ENCODE data around the gene C8G.

C8G gene

GRCh38 chr9:136921307-136921706 is 23.7 kb upstream of the C8G start:
- DNase-seq: no peak

DNA sequence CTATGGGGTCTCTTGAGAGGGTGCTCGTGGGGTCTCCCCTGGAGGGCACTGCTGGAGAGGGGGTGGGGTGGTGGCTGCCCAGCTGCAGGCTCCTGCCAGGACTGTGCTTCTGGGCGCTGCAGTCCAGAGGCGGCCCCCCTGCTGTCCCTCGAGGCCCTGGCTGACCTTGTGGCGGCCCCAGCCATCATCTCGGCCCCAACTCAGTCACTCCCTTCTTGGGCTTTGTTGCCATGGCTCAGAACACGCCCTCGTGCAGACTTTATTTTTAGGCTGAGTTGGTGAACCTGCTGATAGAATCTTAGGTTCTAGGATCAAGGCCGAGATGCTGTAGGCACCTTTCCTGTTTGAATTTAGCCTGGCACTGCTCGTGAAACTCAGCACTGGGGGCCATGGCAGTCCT is 23.3 kb upstream of the C8G start:
- DNase-seq: no peak

GRCh38 chr9:136922540-136922939 is 22.5 kb upstream of the C8G start:
- no peak for DNase-seq

DNA sequence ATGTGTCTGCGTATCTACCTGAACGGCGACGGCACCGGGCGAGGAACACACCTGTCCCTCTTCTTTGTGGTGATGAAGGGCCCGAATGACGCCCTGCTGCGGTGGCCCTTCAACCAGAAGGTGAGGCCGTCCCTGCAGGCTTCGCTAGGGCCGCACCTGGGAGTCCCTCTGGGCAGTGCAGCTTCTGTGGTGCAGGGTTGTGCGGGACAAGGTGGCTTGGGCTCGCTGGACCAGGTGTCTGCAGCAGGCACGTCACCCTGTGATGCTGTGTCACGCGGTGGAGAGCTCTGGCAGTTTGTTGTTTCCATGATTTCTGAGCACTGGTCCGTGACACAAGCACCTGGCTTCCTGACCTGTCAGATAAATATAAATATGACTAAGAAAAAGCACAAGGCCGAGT is 21.2 kb upstream of the C8G start:
- no peak for DNase-seq

- no peak for DNase-seq
Measured at GRCh38 chr9:136925414-136926153, 19.5 kb upstream of the C8G start.

DNA sequence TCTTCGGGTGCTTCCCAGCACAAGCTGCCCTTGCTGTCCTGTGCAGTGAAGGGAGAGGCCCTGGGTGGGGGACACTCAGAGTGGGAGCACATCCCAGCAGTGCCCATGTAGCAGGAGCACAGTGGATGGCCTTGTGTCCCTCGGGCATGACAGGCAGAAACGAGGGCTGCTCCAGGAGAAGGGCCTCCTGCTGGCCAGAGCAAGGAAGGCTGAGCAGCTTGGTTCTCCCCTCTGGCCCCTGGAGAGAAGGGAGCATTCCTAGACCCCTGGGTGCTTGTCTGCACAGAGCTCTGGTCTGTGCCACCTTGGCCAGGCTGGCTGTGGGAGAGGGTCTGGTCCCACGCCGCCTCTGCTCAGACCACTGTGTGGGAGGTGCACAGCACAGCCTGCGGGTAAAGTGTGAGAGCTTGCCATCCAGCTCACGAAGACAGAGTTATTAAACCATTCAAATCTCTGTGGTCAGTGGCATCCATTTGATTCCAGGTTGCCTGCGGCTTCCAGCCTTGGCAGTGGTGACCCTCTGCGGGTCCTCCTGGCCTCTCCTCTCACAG is 18.8 kb upstream of the C8G start:
- no peak for DNase-seq

DNA sequence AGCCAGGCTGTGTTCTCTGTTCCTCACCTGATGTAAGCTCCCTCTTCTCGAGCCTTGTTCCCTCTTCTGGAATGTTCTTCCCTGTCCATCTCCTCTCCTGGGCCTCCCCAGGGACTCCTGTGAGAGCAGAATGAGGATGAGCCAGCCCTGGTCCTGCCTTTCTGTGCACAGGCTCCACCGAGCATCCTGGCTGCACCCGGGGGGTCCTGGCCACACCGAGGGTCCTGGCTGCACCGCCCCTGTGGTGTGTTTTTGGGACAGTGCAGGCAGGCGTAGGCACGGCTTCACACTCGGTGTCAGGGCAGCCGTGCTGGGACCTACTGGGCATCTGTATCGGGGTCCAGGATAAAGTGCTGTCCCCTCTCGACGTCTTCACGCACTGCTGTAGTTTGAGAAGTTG is 18.3 kb upstream of the C8G start:
- no peak for DNase-seq

GRCh38 chr9:136927343-136928271 is 17.4 kb upstream of the C8G start:
- no peak for DNase-seq

DNA sequence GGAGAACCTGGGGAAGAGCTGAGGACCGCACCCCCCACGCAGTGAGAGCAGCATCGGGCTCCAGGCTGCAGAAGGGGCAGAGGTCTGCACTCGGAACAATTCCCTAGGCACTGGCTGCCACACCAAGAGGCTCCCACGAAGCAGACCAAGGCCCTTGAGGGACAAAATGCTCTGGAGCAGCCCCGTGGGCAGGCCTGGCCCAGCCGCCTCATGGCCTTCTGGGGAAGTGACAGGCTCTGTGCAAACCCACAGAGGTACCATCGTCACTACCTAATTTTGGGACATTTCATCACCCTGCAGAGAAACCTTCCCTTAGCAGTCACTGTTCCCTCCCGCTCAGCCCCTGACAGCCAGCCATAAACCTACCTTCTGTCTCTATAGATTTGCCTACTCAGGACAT is 16.5 kb upstream of the C8G start:
- DNase-seq: no peak

GRCh38 chr9:136930014-136930413 is 15.0 kb upstream of the C8G start:
- no peak for DNase-seq

DNA sequence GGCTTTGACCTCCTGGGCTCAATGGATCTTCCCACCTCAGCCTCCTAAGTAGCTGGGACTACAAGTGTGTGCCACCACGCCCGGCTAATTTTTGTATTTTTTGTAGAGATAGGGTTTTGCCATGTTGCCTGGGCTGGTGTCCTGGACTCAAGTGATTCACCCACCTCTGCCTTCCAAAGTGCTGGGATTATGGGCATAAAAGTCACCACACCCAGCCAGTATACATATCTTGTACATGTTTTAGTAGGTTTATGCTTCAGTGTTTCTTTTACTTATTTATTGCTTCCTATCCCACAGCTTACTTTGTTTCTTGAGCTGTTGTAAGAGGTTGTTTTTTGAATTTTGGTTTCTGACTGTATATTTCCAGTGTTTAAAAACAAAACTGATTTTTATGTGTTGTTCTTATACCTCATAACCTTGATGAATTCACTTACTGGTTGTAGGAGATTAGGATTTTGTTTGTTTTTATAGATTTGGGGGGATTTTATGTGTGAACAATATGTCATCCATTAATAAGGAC is 13.4 kb upstream of the C8G start:
- DNase-seq: no peak

DNA sequence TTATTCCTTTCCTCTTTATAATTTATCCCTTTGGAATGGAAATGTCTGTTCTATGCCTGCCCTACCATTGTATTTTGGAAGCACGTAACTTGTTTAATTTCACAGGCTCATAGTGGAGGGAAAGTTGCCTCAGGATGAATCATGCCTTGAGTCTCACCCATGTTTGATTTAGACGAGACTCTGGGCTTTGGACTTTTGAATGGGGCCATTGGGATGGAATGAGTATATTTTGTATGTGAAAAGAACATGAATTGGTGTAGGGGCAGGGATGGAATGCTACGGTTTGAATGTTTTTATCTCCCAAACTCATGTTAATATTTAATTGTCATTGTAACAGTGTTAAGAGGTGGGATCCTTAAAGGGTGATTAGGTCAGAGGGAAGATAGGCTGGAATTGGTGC is 10.8 kb upstream of the C8G start:
- no peak for DNase-seq

GRCh38 chr9:136935651-136936050 is 9.4 kb upstream of the C8G start:
- no peak for DNase-seq

- DNase-seq: no peak
Measured at GRCh38 chr9:136936645-136937170, 8.3 kb upstream of the C8G start.

- DNase-seq: no peak
Measured at GRCh38 chr9:136937186-136938001, 7.6 kb upstream of the C8G start.

DNA sequence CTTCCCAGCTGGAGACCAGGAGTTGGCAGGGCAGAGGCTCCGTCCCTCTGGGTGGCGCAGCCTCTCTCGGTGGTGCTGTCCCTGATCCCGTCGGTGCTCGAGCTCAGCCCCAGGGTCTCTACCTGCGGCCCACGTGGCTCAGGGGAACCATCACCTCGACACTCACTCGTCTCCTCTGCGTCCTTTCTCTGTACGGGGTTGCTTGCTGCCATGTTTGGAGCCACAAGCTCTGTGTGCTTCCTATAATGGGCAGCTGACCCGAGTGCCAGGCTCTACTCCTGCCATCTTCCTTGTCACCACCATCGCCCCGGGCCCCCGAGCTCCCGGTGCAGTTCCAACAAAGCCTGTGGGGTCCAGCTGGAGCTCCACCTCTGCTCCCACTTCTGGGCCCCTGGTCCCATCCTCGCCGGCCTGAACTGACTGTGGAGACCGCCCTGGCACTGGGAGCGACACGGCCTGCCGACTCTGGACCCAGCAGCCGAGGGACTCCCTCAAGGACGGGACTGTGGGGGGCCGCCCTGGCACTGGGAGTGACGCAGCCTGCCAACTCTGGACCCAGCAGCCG is 5.5 kb upstream of the C8G start:
- no peak for DNase-seq

- no peak for DNase-seq
Measured at GRCh38 chr9:136939996-136940525, 5.0 kb upstream of the C8G start.

DNA sequence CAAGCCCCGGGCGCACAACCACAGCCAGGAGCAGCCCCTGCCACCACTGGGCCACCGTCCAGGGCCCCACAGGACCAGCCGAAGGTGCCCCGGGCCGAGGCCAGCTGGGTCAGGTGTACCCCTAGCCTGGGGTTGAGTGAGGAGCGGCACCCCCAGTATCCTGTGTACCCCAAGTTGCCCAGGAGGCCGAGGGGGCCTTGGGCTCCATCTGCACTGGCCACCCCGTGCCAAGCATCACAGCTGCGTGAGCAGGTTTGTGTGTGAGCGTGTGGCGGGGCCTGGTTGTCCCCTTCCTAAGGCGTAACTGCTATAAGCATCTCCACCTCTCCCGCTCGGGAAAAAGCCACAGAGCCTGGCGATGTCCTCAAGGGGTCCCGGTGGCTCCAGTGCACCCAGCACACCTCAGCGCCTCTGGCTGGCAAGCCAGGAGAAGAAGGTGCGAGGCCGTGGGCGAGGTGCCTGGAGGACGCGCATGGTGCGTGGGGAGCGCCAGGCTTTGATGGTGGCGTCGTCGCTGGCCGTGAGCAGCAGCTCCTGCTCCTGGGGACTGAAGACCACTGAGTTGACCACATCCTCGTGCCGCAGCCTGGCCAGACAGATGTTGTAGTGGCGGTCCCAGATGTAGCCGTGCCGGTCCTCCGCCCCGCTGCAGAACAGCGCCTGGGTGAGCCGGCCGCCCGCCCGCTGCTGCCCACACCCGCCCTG is 4.4 kb upstream of the C8G start:
- DNase-seq: no peak

DNA sequence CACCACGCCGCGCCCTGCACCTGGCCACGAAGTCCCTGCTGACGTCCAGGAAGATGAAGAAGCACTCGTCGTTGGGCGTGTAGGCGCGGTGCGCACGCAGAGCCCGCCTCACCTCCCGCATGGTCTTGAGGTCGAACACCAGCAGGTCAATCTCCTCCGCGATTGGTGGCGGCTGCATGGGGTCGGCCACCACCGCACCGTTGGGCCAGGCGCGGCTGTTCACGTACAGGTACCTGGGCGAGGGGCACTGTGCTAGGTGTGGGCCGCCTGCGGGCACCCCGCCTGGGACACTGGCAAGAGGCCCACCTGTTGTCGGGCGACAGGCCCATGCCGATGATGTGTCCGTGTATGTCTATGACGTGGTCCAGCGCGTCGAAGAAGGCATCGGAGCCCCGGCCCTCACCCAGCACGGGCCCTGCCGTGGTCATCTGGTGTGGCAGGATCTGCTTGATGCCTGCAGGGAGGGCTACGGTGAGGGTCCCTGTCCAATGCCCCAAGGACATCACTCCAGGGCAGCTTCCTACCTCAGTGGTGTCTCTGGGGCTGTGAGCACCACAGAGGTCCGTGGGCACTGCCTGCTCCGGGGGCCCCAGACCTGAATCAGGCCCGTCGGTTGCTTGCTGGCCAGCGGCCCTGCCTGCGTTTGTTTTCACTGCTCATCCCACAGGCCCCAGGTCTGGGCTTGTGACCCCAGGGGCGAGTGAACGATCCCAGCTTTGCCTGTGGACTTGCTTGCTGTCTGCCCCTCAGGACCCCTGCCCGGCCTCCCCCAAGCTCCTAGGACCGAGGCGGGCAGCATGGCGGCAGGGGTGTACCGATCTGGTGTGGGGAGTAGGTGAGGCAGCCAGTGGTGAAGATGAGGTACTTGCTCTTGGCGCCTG is 3.6 kb upstream of the C8G start:
- no peak for DNase-seq

Measured in left hindlimb (tissue), 1 donor.